Measurements from ENCODE around the gene TTC17.

DNA sequence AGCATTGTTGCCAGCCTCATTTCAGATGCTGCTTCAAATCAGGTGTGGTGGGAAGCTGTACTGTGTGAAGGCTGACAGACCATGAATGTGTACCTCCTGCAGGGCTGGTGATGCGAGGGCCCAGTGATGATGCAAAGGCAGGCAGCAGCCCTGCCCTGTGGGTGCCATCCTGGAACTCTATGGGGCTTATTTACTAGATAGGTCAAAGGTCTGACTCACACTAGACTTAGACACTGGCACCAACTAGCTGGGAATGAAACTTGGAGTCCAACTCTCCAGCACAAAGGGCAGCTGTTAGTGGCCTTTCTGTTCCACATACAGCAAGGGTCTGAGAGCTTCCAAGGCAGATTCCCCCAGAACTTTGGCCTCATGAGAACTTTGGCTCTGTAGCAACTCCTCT is 138.4 kb downstream of the TTC17 start:
- no peak for TF ChIP-seq REST (IDR thresholded peaks at IDR 0.05; ENCODE audit: insufficient read depth in 1 of 2, low read depth in 2 of 2, low read length in 2 of 2)
- TF ChIP-seq POLR2AphosphoS5 (IDR thresholded peaks at IDR 0.05; ENCODE audit: low read depth, low read length): no peak

Measured in PFSK-1 (cell line).